Effector memory CD4-positive, alpha-beta T cell (primary cell): ENCODE data around the gene PPIL6.

Experiments used
- DNase-seq, 3 donors: peaks; one replicate each; pipeline ENCODE4 v3.0.0-alpha.2; 2020
- H3K27ac ChIP-seq: 2 replicates; pipeline ENCODE4 v1.7.0; 2013; ENCODE audit warnings: mild to moderate bottlenecking, low read length, moderate library complexity; ENCODE audit not compliant: insufficient read depth, poor library complexity, severe bottlenecking
- H3K27me3 ChIP-seq: replicated peaks from 2 replicates; pipeline ENCODE4 v1.7.0; 2013; ENCODE audit warnings: mild to moderate bottlenecking, low read length; ENCODE audit not compliant: insufficient read depth, control insufficient read depth, poor library complexity, severe bottlenecking
- H3K36me3 ChIP-seq: 2 replicates; pipeline ENCODE4 v1.7.0; 2013; ENCODE audit warnings: mild to moderate bottlenecking, low read length, moderate library complexity; ENCODE audit not compliant: control insufficient read depth, insufficient read depth
- H3K4me1 ChIP-seq: 2 replicates; pipeline ENCODE4 v1.7.0; 2013; ENCODE audit warnings: low read length, mild to moderate bottlenecking; ENCODE audit not compliant: control insufficient read depth, insufficient read depth, poor library complexity, severe bottlenecking
- H3K4me3 ChIP-seq: 2 replicates; pipeline ENCODE4 v1.7.0; 2013; ENCODE audit warnings: low read length, low read depth, mild to moderate bottlenecking; ENCODE audit not compliant: insufficient read depth, poor library complexity, severe bottlenecking
- H3K9me3 ChIP-seq: 2 replicates; pipeline ENCODE4 v1.7.0; 2013; ENCODE audit warnings: mild to moderate bottlenecking, low read length, moderate library complexity; ENCODE audit not compliant: control insufficient read depth

Gene PPIL6

DNA sequence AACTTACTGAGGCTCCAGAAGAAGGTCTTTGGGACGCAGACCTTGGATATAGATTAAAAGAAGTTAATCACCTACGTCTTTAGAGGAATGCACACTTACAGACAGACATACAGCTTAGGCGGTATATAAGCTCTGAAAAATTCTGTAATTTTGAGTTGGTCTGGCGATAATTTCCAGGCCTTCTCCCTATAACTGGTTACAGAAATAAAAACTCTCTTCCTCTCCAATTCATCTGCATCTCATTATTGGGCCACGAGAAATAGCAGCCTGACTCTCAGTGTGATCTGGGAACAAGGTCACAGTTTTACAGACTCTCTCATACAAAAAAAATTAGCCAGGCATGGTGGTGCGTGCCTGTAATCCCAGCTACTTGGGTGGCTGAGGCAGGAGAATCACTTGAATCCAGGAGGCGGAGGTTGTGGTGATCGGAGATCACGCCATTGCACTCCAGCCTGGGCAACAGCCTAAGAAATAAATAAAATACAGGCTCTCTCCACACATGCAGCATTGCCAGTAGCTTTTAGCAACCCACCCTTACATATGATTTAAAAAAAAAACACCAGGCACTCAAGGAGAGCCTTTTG, 37.9 kb upstream of the PPIL6 start:
- peak overlapping the region; percentile 47 for H3K27ac ChIP-seq
- H3K4me1 ChIP-seq: peaks cover 51% of the 10 kb centered on the region
- H3K27me3 ChIP-seq: no peaks in the 10 kb centered on the region
- H3K4me3 ChIP-seq: peak overlapping the region; percentile 20
- no peaks in the 10 kb centered on the region for H3K9me3 ChIP-seq
- H3K36me3 ChIP-seq: peaks cover 28% of the 10 kb centered on the region
- no peak for DNase-seq

DNA sequence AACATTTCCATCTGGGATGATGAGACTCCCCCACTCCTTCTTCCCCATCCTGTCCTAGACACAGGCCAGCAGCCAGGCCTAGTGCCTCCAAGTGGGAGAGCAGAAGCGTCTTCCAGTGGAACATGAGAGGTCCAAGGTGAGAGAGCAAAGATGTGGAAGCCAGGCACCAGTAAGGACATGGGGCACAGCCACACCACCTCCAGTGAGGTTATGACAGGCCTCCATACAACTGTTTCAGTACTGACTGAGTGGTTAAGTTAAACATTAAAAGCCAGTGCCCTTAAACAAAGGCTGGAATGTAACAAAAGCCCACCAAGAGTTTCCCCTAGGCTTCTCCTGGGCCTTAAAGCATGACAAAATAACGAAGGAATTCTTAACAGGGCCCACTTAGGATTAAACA, 37.3 kb upstream of the PPIL6 start:
- Histone ChIP-seq H3K4me3 (peak overlapping the region; percentile 20), H3K36me3 (peaks cover 34% of the 10 kb centered on the region), H3K27me3 (no peaks in the 10 kb centered on the region), H3K4me1 (peaks cover 51% of the 10 kb centered on the region), H3K27ac (peak overlapping the region; percentile 0), H3K9me3 (no peaks in the 10 kb centered on the region)
- DNase-seq: no peak

DNA sequence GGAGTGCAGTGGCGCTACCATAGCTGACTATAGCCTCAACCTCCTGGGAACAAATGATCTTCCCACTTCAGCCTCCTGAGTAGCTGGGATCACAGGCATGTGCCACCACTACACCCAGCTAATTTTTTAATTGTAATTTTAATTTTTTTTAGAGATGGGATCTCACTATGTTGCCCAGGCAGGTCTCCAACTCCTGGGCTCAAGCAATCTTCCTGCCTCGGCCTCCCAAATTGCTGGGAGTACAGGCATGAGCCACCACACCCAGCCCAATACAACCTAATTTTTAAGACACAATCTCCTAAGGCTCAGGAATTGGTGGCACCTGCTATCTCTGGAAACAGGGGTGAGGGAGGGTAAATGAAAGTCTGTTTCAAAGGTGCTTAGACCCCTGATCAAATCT, 36.8 kb upstream of the PPIL6 start:
- H3K9me3 ChIP-seq: no peaks in the 10 kb centered on the region
- H3K27me3 ChIP-seq: no peaks in the 10 kb centered on the region
- H3K4me1 ChIP-seq: peaks cover 48% of the 10 kb centered on the region
- no peak overlapping the region for H3K27ac ChIP-seq
- H3K4me3 ChIP-seq: no peak overlapping the region
- no peak for DNase-seq
- peaks cover 39% of the 10 kb centered on the region for H3K36me3 ChIP-seq

DNA sequence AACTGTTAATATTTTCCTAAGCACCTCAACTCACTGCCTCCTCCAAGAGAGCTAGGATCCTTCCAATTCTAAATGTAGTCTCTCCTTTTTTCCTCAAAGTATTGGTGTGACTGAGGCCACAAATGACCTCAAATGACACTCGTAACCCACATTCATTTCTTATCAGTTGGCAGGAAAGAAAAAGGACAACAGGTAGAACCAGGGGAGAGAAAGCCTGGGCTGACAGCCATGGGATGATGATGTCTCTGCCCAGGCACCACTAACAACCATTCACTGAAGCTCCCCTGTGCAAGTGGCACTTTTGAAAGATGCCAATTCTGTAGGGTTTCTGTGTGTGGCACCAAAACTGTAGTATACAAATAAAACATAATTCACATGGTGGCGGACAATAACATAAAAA, 35.2 kb upstream of the PPIL6 start:
- no peak for DNase-seq
- no peak overlapping the region for H3K4me3 ChIP-seq
- H3K27ac ChIP-seq: peak overlapping the region; percentile 34
- peaks cover 34% of the 10 kb centered on the region for H3K4me1 ChIP-seq
- no peaks in the 10 kb centered on the region for H3K27me3 ChIP-seq
- no peaks in the 10 kb centered on the region for H3K9me3 ChIP-seq
- H3K36me3 ChIP-seq: peaks cover 54% of the 10 kb centered on the region

- H3K36me3 ChIP-seq: peaks cover 60% of the 10 kb centered on the region
- peaks cover 30% of the 10 kb centered on the region for H3K4me1 ChIP-seq
- H3K27me3 ChIP-seq: no peaks in the 10 kb centered on the region
- no peak overlapping the region for H3K27ac ChIP-seq
- DNase-seq: no peak
- H3K4me3 ChIP-seq: no peak overlapping the region
- no peaks in the 10 kb centered on the region for H3K9me3 ChIP-seq
These were observed 34.6 kb upstream of the PPIL6 start for GRCh38 chr6:109474995-109475394.

DNA sequence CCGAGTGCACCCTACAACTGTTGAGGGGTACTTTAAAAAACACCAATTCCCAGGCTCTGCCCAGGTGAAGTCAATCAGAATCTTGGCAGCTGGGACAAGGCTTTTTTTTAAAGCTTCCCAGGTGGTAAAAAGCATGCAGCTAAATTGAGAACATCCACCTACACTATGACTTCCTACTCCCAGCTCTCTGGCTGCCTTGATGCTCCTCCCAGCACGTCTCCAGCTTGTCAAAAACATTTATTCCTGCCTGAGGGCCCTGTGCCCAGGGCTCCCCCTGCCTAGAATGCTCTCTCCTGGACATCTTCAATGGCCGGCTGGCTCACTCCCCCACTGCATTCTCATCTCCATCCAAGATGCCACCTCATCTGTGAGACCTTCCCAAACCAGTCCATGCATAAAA, 32.7 kb upstream of the PPIL6 start:
- Histone ChIP-seq H3K36me3 (peaks cover 72% of the 10 kb centered on the region), H3K4me3 (no peak overlapping the region), H3K4me1 (peaks cover 22% of the 10 kb centered on the region), H3K27me3 (no peaks in the 10 kb centered on the region), H3K9me3 (no peaks in the 10 kb centered on the region), H3K27ac (no peak overlapping the region)
- no peak for DNase-seq

- no peak for DNase-seq
- H3K9me3 ChIP-seq: no peaks in the 10 kb centered on the region
- H3K36me3 ChIP-seq: peaks cover 79% of the 10 kb centered on the region
- no peaks in the 10 kb centered on the region for H3K27me3 ChIP-seq
- H3K27ac ChIP-seq: no peak overlapping the region
- peaks cover 14% of the 10 kb centered on the region for H3K4me1 ChIP-seq
- H3K4me3 ChIP-seq: no peak overlapping the region
These were observed 31.9 kb upstream of the PPIL6 start for GRCh38 chr6:109472132-109472995.

DNA sequence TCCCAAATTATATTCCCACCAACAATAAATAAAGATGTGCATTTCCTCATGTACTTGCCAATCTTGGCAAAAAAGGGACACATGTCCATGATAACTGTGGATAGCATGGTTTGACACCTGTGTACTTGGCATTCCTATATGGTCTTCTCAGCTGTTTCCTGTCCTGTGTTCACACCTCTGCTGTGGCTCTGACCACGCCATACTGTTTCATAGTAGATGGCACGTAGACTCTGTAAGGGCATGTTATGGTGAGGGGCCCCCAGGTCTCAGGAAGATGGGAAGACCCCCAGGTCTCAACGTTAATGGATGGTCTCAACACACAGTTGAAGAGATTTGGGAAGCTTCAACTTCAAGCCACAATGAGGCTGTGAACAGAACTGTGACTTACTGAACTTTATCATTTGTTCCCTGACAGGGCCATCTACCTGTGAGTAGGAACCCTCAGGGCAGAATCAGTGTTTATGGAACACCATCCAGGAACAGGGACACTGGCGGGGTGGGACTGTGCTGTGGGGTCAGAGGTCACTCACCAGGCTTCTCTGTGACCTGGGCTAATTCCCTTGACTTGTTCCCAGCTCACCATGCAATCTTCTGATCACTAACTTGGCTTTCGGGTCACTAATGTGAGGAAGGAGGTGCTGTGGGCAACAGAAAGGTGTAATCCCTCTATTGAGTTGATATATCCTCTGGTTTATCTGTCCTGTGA, 30.8 kb upstream of the PPIL6 start:
- no peaks in the 10 kb centered on the region for H3K27me3 ChIP-seq
- no peak for DNase-seq
- H3K4me3 ChIP-seq: no peak overlapping the region
- H3K36me3 ChIP-seq: peaks cover 84% of the 10 kb centered on the region
- H3K4me1 ChIP-seq: peaks cover 6% of the 10 kb centered on the region
- H3K9me3 ChIP-seq: no peaks in the 10 kb centered on the region
- H3K27ac ChIP-seq: no peak overlapping the region

- Histone ChIP-seq H3K27ac (no peak overlapping the region), H3K9me3 (no peaks in the 10 kb centered on the region), H3K27me3 (no peaks in the 10 kb centered on the region), H3K36me3 (peaks cover 83% of the 10 kb centered on the region), H3K4me3 (no peak overlapping the region), H3K4me1 (no peaks in the 10 kb centered on the region)
- DNase-seq: no peak
These were observed 29.3 kb upstream of the PPIL6 start for GRCh38 chr6:109469591-109470189.
